NK-92 treated with Interleukin-12 subunit alpha and Interleukin-12 subunit beta, amount 100 ng/mL, for 24 hours (cell line): ENCODE data around the gene POC5.

ENCODE experiments used
- DNase-seq: peaks from one replicate; lab custom pipeline; 2025; lab: John Stamatoyannopoulos, UW

Gene POC5

GRCh38 chr5:75660678-75661465, 56.4 kb downstream of the POC5 start:
- DNase-seq = no peak

GRCh38 chr5:75659791-75660450, 57.3 kb downstream of the POC5 start:
- no peak for DNase-seq

GRCh38 chr5:75656311-75657003, 60.8 kb downstream of the POC5 start:
- DNase-seq = no peak

GRCh38 chr5:75654693-75655295, 62.4 kb downstream of the POC5 start:
- no peak for DNase-seq

DNA sequence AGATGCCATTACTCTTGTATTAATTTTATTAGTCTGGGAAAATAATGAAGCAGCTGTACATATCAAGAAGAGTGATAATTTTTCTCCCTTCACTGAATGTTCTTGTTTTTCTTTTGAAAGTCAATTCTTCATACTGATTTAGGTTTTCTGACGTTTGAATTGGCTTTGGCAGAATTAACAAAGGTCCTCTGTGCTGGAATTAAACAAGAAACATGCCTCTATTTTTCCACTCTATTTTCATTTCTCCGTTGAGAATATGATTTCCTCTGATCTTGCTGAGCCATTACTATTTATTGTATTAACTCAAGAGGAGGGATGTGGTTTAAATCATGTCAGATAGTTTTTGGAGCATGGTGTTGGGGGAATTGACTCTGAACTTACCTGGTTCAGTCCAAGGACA, 63.7 kb downstream of the POC5 start:
- no peak for DNase-seq

DNA sequence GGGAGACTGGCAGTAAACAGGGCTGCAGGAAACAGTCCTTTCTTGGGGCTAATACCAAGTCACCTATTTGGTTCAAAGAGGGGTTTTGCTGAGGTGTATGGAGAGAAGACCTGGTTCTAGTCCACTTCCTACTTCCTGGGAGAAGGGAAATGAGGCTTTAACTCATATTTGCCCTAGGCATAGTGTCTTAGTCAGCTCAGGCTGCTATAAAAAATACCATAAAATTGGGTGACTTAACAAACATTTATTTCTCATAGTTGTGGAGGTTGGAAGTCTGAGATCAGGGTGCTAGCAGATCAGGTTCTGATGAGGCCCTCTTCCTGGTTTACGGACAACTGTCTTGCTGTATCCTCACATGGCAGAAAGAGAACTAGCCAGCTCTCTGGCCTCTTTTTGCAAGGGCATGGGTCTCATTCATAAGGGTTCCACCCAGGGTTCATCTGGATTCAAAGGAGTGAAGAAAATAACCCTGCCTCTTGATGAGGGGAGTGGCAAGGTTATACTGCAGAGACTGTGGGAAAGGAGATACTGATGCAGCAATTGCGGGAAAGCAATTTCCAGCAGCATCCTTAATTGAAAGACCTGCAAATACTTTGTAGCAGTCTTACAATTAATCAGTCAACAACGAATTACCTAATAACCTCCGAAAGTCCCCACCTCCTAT, 65.5 kb downstream of the POC5 start:
- DNase-seq = no peak

GRCh38 chr5:75648712-75649111, 68.5 kb downstream of the POC5 start:
- no peak for DNase-seq

- no peak for DNase-seq
Observed at GRCh38 chr5:75640826-75641225, 76.4 kb downstream of the POC5 start.

- no peak for DNase-seq
Observed at GRCh38 chr5:75640395-75640794, 76.8 kb downstream of the POC5 start.

DNA sequence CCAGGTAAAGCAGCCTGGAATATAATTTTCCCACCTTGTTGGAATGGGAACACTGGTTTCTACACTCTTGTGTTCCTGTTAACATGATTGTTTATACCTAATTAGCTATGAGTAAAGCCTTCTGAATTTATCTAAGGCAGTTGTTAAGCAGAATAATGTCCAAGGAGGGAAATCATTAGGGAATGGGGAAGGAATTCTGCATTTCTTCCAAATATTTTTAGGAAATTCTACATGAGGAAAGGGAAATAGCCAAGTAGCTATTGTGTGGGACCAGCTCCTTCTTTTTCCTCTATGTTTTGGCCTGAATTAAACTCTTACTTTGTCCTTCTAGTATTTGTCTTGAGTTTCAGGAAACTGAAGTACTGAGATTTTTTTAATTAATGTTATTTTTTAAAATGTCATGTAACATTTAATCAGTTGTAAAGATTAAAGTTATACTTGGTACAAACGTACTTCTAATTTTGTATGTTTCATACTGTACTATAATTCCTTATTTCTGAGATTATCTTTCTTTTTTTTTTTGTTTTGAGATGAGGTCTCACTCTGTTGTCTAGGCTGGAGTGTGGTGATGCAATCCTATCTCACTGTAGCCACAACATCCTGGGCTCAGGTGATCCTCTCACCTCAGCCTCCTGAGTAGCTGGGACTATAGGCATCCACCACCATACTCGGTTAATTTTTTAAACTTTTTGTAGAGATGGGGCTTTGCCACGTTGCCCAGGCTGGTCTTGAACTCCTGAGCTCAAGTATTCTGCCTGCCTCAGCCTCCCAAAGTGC, 77.5 kb downstream of the POC5 start:
- DNase-seq = no peak

DNA sequence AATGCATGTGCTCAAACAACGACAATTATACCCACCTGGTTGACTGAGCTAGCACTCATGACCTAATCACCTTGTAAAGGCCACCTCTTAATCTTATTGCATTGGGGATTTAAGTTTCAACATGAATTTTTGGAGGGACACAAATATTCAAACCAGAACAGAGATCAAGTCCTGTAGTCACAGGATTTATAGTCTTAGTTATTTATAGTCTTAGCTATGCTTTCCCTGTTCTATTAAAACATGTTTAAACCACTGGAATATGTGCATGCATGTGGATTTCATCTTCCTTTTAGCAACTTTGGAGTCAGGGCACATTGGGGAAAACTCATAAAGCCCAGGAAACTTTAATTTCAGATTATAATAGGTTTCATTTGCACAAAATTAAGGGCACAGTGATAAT, 79.3 kb downstream of the POC5 start:
- no peak for DNase-seq

- DNase-seq = no peak
Observed at GRCh38 chr5:75632321-75632720, 84.9 kb downstream of the POC5 start.

GRCh38 chr5:75630875-75631274, 86.4 kb downstream of the POC5 start:
- DNase-seq = no peak

DNA sequence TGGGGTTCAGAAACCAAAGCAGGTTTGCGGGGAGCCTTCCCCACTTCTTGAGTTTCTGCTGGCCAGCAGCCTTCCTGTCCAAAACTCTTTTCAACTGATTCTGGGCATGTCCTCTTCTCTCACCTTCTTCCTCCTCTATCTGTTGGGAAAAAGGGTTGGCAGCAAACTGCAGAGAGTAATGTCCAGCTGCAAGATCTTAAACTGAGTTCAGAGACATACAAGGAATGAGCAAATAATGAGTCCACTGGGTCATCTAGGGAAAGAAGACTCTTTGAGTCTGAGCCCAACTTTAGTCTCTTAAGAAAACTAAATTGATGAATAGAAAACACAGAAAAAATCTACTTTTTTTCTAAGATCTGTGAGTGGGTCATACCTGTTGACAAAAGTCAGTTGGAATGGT, 89.4 kb downstream of the POC5 start:
- DNase-seq = no peak

DNA sequence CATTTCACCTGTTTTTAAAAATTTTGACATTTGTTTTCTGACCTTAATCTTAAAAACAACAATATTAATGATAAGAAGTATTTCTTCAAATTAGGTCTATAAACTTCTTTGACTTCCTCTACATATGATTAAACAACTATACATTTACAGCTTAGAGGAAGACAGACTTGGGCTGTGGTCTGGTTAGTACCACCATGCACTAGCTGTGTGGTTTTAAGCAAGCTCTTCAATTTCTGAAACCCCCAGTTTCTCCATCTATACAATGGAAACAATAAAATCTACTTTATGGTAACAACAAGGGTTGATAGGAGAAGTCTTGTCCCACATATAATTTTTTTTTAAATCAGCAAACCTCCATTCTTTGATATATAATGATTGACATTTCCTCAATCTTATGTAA, 90.3 kb downstream of the POC5 start:
- DNase-seq = no peak
